Cardiac fibroblast (primary cell): ENCODE measurements around the gene PSMG4.

Experiments
- DNase-seq, 2 donors: peaks; one replicate each; pipeline versions ENCODE4 v3.0.0 to v3.0.0-alpha.2; 2010; ENCODE audit warnings: low read depth in 2 of 2
- H3K4me3 ChIP-seq, 2 donors: replicated peaks in 1 of 2; 1 replicate in 1 of 2; 2 replicates in 1 of 2; pipeline ENCODE4 v1.5.1; 2011; ENCODE audit warnings: low read depth in 2 of 2, low read length in 2 of 2, mild to moderate bottlenecking in 2 of 2, moderate library complexity in 1 of 2
- CTCF ChIP-seq: IDR thresholded peaks from one replicate; pipeline ENCODE4 v1.5.1; 2011; ENCODE audit warnings: low read depth, mild to moderate bottlenecking, low read length, inconsistent platforms

Gene PSMG4

GRCh38 chr6:3230256-3230882 is 28.4 kb upstream of the PSMG4 start:
- DNase-seq = no peak
- no peak overlapping the region for H3K4me3 ChIP-seq
- TF ChIP-seq CTCF = no peak

GRCh38 chr6:3230900-3231246 is 27.9 kb upstream of the PSMG4 start:
- peak overlapping the region; percentile 50 to 53 for H3K4me3 ChIP-seq
- no peak for TF ChIP-seq CTCF
- DNase-seq = peak in 1 of 2 donors; percentile 23

- TF ChIP-seq CTCF = no peak
- peak overlapping the region; percentile 50 to 53 for H3K4me3 ChIP-seq
- peak; percentile 51 to 74 for DNase-seq
Observed at GRCh38 chr6:3231247-3232016, 27.3 kb upstream of the PSMG4 start.

- peak overlapping the region; percentile 50 to 53 for H3K4me3 ChIP-seq
- no peak for TF ChIP-seq CTCF
- DNase-seq = no peak
Observed at GRCh38 chr6:3232017-3232945, 26.5 kb upstream of the PSMG4 start.

GRCh38 chr6:3233321-3233720 is 25.4 kb upstream of the PSMG4 start:
- no peak overlapping the region for H3K4me3 ChIP-seq
- no peak for TF ChIP-seq CTCF
- DNase-seq = no peak

GRCh38 chr6:3233904-3234303 is 24.8 kb upstream of the PSMG4 start:
- TF ChIP-seq CTCF = no peak
- DNase-seq = no peak
- no peak overlapping the region for H3K4me3 ChIP-seq
